Anterior cingulate cortex (tissue), 58 donors: Measurements from ENCODE around the gene KCNC1.
A peak's percentile ranks its signal among the peaks of the same experiment; 100 is the strongest.

ENCODE experiments used
- DNase-seq, 58 donors: peaks; one replicate each; lab custom pipeline; 2025; lab: John Stamatoyannopoulos, UW

The KCNC1 gene

GRCh38 chr11:17714356-17714854 lies 20.2 kb upstream of the KCNC1 start:
- no peak for DNase-seq

DNA sequence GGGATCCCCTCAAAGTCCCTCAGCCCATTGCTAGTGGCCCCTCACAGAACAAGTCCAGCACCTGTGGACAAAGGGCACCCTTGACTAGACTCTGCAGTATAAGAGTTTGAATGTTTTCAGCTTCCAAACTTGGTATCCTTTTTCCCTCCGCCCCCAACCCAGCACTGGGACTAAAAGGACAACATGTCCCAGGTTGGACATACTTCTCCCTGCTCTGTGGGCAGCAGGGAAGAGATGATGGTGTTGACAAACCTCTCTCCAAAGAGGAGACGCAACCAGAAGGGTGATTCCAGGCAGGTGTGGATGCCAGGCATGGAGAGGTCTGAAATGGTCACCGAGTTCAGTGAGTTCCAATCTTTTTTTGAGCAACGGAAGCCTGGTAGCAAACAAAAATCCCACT lies 19.7 kb upstream of the KCNC1 start:
- DNase-seq = no peak

GRCh38 chr11:17716807-17717206 lies 17.8 kb upstream of the KCNC1 start:
- DNase-seq = no peak

GRCh38 chr11:17718015-17718414 lies 16.6 kb upstream of the KCNC1 start:
- DNase-seq = no peak

GRCh38 chr11:17718510-17718962 lies 16.0 kb upstream of the KCNC1 start:
- DNase-seq = no peak

DNA sequence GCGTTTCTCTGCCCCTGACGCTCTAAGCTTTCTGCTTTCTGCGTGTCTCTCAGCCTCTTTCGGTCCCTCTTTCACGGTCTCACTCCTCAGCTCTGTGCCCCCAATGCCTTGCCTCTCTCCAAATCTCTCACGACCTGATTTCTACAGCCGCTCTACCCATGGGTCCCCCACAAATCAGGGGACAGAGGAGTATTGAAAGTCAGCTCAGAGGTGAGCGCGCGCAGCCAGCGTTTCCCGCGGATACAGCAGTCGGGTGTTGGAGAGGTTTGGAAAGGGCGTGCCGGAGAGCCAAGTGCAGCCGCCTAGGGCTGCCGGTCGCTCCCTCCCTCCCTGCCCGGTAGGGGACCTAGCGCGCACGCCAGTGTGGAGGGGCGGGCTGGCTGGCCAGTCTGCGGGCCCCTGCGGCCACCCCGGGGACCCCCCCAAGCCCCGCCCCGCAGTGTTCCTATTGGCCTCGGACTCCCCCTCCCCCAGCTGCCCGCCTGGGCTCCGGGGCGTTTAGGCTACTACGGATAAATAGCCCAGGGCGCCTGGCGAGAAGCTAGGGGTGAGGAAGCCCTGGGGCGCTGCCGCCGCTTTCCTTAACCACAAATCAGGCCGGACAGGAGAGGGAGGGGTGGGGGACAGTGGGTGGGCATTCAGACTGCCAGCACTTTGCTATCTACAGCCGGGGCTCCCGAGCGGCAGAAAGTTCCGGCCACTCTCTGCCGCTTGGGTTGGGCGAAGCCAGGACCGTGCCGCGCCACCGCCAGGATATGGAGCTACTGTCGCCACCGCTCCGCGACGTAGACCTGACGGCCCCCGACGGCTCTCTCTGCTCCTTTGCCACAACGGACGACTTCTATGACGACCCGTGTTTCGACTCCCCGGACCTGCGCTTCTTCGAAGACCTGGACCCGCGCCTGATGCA lies 15.3 kb upstream of the KCNC1 start, which contains the start of gene MYOD1:
Gene MYOD1 (plus strand): TSS at position 544 of the 910 bp plus-strand sequence. CDS start 212 bp downstream, at position 756.
- DNase-seq = no peak

GRCh38 chr11:17719938-17720795 lies 14.4 kb upstream of the KCNC1 start:
- DNase-seq = no peak

GRCh38 chr11:17720796-17721171 lies 13.8 kb upstream of the KCNC1 start:
- DNase-seq = no peak

- DNase-seq = no peak
Observed at GRCh38 chr11:17721242-17721999, 13.2 kb upstream of the KCNC1 start.

DNA sequence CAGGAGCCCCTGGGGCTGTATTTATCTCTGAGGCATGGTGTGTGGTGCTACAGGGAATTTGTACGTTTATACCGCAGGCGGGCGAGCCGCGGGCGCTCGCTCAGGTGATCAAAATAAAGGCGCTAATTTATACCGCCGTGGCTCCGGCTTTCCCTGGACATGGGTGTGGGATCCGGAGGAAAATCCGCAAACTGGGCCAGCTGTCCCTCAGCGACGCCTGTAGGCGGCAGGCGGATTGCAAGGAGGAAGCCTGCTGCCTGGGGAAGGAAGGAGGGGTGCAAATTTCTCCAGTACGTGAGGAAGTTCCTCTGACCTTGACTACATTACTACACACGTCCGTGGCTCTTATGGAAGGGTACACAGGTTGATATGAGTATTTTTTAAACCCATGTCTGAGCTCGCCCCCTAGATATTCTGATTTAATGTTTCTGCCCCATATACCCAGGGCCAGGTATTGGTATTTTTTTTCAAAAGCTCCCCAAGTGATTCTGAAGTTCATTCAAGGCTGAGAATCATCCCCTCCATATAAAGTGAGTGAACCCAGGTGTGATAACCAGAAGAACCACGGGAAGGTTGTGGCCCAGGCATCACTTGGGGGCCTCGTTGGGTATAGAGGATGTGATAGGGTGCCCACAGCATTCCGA lies 12.5 kb upstream of the KCNC1 start:
- no peak for DNase-seq

GRCh38 chr11:17724020-17724908 lies 10.3 kb upstream of the KCNC1 start:
- DNase-seq = no peak

- no peak for DNase-seq
Observed at GRCh38 chr11:17725174-17725573, 9.4 kb upstream of the KCNC1 start.

DNA sequence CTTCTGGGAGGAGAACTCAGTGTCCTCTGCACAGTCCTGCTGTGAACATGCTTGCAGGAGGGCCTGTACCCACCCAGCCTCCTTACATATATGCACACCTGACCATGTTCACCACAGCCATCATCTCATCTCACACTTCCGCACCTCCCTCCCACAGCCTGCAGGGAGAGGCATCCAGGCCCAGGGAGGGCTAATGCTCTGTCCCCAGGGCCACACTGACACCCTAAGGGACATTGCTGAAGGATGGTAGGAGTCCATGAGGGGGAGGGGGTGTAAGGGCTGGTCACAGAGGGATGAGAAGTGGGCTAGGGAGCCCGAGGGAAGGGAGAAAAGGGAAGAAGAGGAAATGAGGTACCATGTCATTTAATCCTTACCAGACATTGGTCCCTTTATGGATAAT lies 4.4 kb upstream of the KCNC1 start:
- DNase-seq = no peak

GRCh38 chr11:17730608-17731462 lies 3.7 kb upstream of the KCNC1 start:
- peak in 57 of 58 donors; percentile 33 to 91 (median 75) for DNase-seq

DNA sequence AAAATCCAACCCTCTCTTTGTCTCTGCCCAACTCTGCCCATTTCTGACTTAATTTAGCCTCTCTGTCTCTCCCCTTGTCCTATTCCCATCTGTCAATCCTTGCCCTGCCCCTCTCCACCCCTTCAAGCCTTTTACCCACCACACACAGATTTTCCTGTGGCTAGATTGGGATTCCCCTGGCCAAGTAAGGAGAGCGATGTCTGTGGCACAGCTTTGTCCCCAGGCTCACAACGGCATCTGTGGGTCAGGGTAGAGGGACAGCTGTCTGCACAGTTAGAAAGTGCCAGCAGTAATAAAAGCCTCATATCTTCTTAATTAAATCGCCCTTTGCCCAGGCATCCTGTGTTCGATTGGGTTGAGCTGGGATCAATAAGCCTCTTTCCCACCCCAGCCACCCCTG lies 1.3 kb upstream of the KCNC1 start:
- no peak for DNase-seq

- peak in 24 of 58 donors; percentile 9 to 65 (median 35) for DNase-seq
Observed at GRCh38 chr11:17734986-17735817, 621 bp downstream of the KCNC1 start.
